HG03378 (cell line): ENCODE measurements around the gene ZNF653.

Experiments used
- ATAC-seq: cut with Tn5 transposase; IDR thresholded peaks from one replicate; pipeline ENCODE4 v1.9.1; 2021; ENCODE audit warnings: mild to moderate bottlenecking, moderate library complexity; ENCODE audit not compliant: unreplicated experiment

ZNF653 gene

GRCh38 chr19:11505504-11506100, at the start of gene ZNF653:
ZNF653 (minus strand) TSS chr19:11505839; CDS start chr19:11505786, 53 bp downstream.
- peak; percentile 45 for ATAC-seq

GRCh38 chr19:11555246-11555645, 49.6 kb upstream of the ZNF653 start:
- no peak for ATAC-seq

GRCh38 chr19:11554160-11554559, 48.5 kb upstream of the ZNF653 start:
- no peak for ATAC-seq

- ATAC-seq: no peak
These were observed 47.2 kb upstream of the ZNF653 start for GRCh38 chr19:11552666-11553372.

GRCh38 chr19:11551603-11552235, 46.1 kb upstream of the ZNF653 start:
- ATAC-seq: no peak

- ATAC-seq: no peak
These were observed 44.6 kb upstream of the ZNF653 start for GRCh38 chr19:11550265-11550664.

- no peak for ATAC-seq
These were observed 43.8 kb upstream of the ZNF653 start for GRCh38 chr19:11549386-11549953.

GRCh38 chr19:11547929-11548700, 42.5 kb upstream of the ZNF653 start:
- ATAC-seq: no peak

GRCh38 chr19:11541238-11541637, 35.6 kb upstream of the ZNF653 start:
- ATAC-seq: no peak

- no peak for ATAC-seq
These were observed 35.0 kb upstream of the ZNF653 start for GRCh38 chr19:11540645-11541044.

GRCh38 chr19:11539495-11540365, 34.1 kb upstream of the ZNF653 start:
- no peak for ATAC-seq

- no peak for ATAC-seq
These were observed 32.8 kb upstream of the ZNF653 start, which contains the start of gene CNN1 for GRCh38 chr19:11538232-11539036. CNN1 (plus strand) TSS chr19:11538851; CDS start chr19:11538928, 77 bp downstream.

GRCh38 chr19:11535792-11536595, 30.4 kb upstream of the ZNF653 start:
- no peak for ATAC-seq

GRCh38 chr19:11534948-11535347, 29.3 kb upstream of the ZNF653 start:
- no peak for ATAC-seq

GRCh38 chr19:11534538-11534937, 28.9 kb upstream of the ZNF653 start:
- no peak for ATAC-seq

- ATAC-seq: no peak
These were observed 24.8 kb upstream of the ZNF653 start for GRCh38 chr19:11530432-11530831.

- ATAC-seq: peak; percentile 86
These were observed 23.1 kb upstream of the ZNF653 start, which contains the start of gene ECSIT for GRCh38 chr19:11528551-11529341. ECSIT (minus strand) TSS chr19:11529134; CDS start chr19:11519170, 9,964 bp downstream.
